Smooth muscle cell of the pulmonary artery (primary cell): ENCODE data around the gene ANKK1. TPM values are rescaled to one million over a fixed set of nuclear protein-coding genes. Genes with fewer than 3 reads are reported as not detected.

ENCODE experiments used
- total RNA-seq: library from RNA; depleted of rRNA; stranded (reverse); fragments of >200 nt; gene quantifications from 2 replicates; pipeline ENCODE4 v1.2.3, GENCODE V29; 2014

Gene ANKK1, protein sequence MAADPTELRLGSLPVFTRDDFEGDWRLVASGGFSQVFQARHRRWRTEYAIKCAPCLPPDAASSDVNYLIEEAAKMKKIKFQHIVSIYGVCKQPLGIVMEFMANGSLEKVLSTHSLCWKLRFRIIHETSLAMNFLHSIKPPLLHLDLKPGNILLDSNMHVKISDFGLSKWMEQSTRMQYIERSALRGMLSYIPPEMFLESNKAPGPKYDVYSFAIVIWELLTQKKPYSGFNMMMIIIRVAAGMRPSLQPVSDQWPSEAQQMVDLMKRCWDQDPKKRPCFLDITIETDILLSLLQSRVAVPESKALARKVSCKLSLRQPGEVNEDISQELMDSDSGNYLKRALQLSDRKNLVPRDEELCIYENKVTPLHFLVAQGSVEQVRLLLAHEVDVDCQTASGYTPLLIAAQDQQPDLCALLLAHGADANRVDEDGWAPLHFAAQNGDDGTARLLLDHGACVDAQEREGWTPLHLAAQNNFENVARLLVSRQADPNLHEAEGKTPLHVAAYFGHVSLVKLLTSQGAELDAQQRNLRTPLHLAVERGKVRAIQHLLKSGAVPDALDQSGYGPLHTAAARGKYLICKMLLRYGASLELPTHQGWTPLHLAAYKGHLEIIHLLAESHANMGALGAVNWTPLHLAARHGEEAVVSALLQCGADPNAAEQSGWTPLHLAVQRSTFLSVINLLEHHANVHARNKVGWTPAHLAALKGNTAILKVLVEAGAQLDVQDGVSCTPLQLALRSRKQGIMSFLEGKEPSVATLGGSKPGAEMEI
- 0.07 TPM in 1 of 2 replicates, not detected in the other for total RNA-seq

GRCh38 chr11:113387605-113388211 is at the start of gene ANKK1:
Gene ANKK1 (plus strand): TSS chr11:113387779. CDS start chr11:113387885, 106 bp downstream.

Other genes starting within 250 kb of the ANKK1 start
- 7.9 and 9.8 TPM in 2 replicates for gene TTC12, start 73.2 kb upstream of the ANKK1 start, total RNA-seq
- not detected in 2 replicates for gene DRD2, start 87.6 kb downstream of the ANKK1 start, total RNA-seq